GM18858 (cell line): ENCODE measurements around the gene AAGAB.
"Not testable (repeated sequence)": the region's sequence is repeated elsewhere in the genome, so short reads cannot be mapped to it uniquely, and the experiment has no call there.

Experiments used
- ATAC-seq: cut with Tn5 transposase; IDR thresholded peaks from one replicate; pipeline ENCODE4 v1.9.1; 2021; ENCODE audit not compliant: unreplicated experiment

The AAGAB gene

DNA sequence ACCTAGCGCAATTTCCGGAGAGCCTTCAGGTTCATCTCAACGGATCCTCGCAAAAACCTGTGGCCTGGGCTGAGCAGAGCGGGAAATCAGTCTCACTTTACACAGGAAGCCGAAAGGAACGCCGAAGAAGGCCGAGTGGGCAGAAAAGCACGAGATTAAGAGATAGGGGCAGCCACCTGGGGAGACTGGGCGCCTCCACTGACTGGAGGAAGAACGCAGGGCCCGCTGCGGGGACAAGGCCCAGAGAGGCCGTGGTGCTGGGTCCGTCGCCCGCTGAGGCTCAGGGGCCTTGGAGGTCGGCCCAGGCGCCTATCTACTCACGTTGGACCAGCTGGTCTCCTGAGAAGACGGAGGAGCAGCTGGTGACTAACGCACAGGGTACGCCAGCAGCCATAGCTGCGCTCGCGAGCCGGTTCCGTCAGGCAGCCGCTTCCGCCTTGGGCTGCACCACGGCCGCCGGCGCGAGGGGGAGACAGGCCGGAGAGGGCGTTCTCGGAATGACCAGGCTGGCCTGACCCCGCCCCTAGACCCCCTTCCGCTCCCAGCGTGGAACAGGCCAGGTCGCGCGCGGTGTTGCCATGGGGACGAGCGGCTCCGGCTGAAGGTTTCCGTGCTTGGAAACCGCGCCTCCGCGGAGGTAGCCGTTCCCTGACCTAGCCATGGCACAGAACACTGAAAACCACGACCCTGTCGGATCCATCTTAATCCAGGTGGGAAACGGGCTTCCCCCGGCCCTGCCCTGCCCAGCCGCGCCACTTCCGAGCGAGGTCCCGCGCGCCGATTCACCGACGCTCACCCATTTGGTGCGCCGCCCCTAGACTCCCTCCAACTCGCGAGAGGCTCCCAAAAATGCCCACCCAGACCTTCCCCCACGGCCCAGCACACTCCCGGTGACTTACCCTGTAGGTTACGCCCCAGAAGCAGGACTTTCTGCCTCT lies at the start of gene AAGAB, which contains the start of gene IQCH:
AAGAB (minus strand) TSS at position 424 of the 938 bp plus-strand sequence; CDS start at position 394, 30 bp downstream.
IQCH (plus strand) TSS at position 549 of the 938 bp plus-strand sequence; CDS start at position 660, 111 bp downstream.
- ATAC-seq: peak; percentile 88

DNA sequence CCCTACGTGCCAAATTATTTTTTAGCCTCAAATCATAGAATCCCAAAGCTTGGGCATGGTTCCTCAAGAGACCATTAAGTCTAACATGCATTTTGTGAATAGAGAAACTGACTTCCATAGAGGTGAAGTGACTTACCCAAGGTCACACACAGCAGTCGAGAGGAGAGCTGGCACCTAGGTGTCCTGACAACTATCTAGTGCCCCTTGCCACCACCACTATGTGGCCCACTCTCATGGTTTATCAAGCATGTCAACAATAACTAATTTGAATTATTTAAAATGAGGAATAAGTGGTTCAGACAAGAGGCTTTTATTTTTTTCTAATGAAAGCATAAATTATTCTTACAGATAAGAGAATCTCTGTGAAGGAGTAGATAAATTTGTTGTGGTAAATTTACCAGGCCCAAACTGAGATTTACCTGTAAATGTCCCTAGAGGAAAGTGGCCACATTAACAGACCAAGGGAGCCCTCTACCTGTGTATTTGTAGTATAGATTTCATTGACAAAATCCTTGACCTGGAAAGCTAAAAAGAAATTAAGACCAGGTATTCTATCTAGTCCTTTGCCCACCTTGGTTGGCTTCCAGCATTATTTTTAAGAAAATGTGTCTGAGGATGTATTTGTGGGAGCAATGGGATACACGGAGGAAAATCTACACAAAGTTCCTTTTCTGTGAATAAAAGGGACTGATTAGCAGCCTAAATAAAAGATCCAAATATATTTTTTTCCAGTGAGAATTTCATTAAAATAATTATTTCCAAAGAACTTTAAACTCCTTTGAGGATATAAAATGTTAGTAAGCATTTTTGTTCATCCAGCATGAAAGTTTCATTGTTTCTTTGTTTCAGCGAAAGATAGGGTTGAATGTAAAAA lies 49.3 kb upstream of the AAGAB start:
- ATAC-seq: no peak

GRCh38 chr15:67300266-67301025 lies 46.0 kb upstream of the AAGAB start:
- ATAC-seq: no peak

DNA sequence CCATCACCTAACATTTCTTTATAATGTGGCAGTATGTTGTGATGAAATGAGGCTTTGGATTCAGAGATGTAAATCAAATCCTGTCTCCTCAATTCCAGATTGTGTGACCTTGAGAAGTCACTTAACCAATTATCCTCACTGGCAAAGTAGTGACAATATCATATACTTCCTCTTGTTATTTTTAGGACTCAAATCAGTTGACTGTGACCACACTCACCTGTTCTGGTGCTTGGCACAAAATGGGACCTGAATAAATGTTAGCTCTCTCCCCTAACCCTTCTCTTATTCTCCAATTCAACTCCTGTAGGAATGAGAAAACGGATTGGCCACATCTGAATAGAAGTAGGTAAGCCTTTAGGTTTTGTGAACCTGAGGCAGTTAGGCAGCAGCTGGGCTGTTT lies 42.2 kb upstream of the AAGAB start:
- no peak for ATAC-seq

GRCh38 chr15:67296188-67296587 lies 41.7 kb upstream of the AAGAB start:
- no peak for ATAC-seq

- no peak for ATAC-seq
These were observed 35.9 kb upstream of the AAGAB start for GRCh38 chr15:67290319-67290718.

DNA sequence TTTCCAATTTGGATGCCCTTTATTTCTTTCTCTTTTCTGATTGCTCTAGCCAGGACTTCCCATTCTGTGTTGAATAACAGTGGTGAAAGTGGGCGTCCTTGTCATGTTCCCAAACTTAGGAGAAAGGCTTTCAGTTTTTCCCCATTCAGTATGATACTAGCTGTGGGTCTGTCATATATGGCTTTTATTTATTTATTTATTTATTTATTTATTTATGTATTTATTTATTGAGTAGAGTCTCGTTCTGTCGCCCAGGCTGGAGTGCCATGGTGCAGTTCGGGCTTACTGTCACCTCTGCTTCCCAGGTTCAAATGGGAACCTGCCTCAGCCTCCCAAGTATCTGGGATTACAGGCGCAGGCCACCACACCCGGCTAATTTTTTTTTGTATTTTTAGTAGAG lies 31.9 kb upstream of the AAGAB start:
- not testable (repeated sequence) for ATAC-seq

- not testable (repeated sequence) for ATAC-seq
These were observed 31.2 kb upstream of the AAGAB start for GRCh38 chr15:67285625-67286024.

DNA sequence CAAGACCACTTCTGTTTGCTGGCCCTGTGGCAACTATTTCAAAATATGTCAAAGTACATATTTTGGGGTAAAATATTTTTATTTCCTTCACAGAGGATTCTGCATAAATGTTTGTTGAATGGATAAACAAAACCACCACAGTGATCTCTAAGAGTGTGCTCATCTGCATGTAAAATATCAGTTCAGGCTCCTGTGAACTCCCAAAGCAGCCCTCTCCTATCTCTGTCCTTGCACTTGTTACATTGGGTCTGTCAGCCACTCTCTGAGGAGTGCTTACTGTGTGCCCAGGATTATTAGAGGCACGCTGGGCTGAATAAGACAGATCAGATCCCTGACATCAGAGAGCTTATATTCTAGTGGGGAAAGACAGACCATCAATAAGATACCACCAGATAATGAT lies 27.3 kb upstream of the AAGAB start:
- no peak for ATAC-seq

DNA sequence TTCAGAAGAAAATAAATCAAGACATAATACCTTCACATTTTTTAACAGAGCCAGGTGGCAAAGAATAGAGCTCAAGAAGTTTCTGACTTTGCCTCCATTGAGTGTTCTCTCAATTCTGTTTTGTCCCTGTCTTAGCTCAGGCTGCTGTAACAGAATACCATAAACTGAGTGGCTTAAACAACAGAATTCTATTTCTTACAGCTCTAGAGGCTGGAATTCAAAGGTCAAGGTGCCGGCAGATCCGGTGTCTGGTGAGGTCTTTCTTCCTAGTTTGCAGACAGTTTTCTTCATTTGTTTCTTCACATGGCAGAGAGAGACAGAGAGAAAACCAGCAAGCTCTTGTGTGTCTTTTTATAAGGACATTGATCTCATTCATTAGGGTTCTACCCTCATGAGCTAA lies 25.8 kb upstream of the AAGAB start:
- no peak for ATAC-seq

- ATAC-seq: no peak
These were observed 22.2 kb upstream of the AAGAB start for GRCh38 chr15:67276666-67277065.

DNA sequence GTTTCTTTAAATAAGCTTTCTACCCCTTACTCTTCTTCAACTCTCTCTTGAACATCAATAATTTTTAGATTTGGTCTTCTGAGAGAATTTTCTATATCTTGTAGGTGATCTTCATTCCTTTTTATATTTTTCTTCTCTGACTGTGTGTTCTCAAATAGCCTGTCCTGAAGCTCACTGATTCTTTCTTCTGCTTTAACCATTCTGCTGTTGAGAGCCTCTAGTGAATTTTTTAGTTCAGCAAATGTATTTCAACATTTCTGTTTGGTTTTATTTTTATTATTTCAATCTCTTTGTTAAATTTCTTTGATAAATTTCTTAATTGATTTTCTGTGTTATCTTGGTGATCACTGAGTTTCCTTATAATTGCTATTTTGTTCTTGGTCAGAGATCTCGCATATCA lies 19.8 kb upstream of the AAGAB start:
- no peak for ATAC-seq

- no peak for ATAC-seq
These were observed 13.8 kb upstream of the AAGAB start for GRCh38 chr15:67267951-67268941.

GRCh38 chr15:67267440-67267839 lies 13.0 kb upstream of the AAGAB start:
- no peak for ATAC-seq

DNA sequence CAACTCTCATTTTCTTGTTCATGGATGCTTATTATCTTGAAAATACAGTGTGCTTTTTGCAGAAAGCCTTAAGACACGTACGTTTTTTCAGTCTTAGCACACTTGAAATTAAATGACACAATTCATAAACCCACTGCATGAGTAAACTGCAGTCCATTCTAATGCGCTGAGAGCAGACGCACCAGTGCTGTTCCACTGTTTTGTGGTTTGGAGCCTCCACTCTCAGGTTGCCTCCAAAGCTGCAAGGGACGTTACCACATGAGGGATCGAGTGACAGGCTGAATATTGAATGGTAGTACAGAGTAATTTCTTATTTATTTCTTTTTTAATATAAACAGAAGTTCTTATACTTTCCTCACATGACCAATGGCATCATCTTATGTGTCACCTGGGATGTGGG lies 12.4 kb upstream of the AAGAB start:
- ATAC-seq: no peak

DNA sequence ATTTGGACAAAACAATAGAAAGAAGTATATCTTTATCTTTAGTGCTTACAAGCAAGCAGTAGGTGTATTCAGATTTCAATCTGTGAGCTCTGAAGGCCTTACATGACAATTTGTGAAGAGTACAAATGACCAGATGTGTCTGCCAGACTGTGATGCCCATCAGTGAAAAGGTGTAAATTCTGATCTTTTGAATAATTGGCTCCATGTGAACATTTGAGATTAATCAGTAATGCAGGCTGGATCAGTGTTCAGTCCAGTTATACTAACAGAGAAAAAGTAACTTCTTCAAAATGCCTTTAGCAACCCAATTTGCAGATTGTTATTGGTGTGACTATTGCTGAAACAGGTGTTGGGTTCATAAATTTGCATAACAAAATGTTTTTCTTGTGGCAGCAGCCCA lies 5.3 kb upstream of the AAGAB start:
- ATAC-seq: no peak

GRCh38 chr15:67259379-67259778 lies 4.9 kb upstream of the AAGAB start:
- no peak for ATAC-seq

DNA sequence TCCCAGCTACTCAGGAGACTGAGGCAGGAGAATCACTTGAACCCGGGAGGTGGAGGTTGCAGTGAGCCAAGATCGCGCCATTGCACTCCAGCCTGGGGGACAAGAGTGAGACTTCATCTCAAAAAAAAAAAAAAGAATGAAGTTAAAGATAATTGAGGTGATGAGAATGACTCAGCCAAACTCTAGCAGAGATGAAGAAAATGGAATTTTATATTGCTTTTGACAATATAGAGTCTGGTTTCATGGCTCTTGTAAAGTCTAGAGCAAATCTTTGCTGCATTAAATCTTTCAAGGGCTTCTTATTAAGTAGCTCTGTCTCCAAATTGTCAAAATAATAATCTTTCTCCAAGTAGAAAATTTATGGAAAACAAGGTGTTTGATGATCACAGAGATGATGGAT lies 4.0 kb upstream of the AAGAB start:
- ATAC-seq: not testable (repeated sequence)

- ATAC-seq: no peak
These were observed 1.6 kb upstream of the AAGAB start for GRCh38 chr15:67256051-67256450.
